HepG2 (cell line): Measurements from ENCODE around the gene MBOAT7. TPM values are rescaled to one million over a fixed set of nuclear protein-coding genes. Genes with fewer than 3 reads are reported as not detected.

Experiments
- ATAC-seq: fragments of 200-7000 bp; cut with Tn5 transposase; 3 replicates; pipeline ENCODE4 v1.9.1; 2020; ENCODE audit warnings: mild to moderate bottlenecking, moderate library complexity
- BruUV-seq: library from RNA; stranded (reverse); fragments of 400-500 nt; replicated peaks from 2 replicates; lab custom pipeline; 2021; lab: Mats Ljungman, UMichigan
- CTCF ChIA-PET: fragments of 300-600 bp; formaldehyde crosslinking; extraction: SDS; loops from one replicate; lab custom pipeline; 2021; ENCODE audit warnings: low total read pairs, inconsistent platforms, low intra/inter-chr PET ratio; lab: Yijun Ruan, JAX
- POLR2A ChIA-PET: fragments of 350-600 bp; sonication (Branson Sonifier 250); formaldehyde crosslinking; loops from one replicate; lab custom pipeline; 2020; ENCODE audit warnings: antibody characterized with exemption, inconsistent platforms; lab: Yijun Ruan, JAX
- DNase-seq: peaks from one replicate; pipeline ENCODE4 v3.0.0-alpha.2; 2015; ENCODE audit warnings: low spot score
- FAIRE-seq: peaks from 3 replicates; lab custom pipeline; 2011; peaks lifted over from hg19 to GRCh38; lab: Jason Lieb, UNC
- H2AFZ ChIP-seq: one replicate; pipeline ENCODE4 v1.6.1; 2011; ENCODE audit warnings: low read length, inconsistent platforms
- H3K27ac ChIP-seq: fragments of 300-600 bp; 3 replicates; pipeline ENCODE4 v1.8.0; 2011; ENCODE audit warnings: mixed run types, mild to moderate bottlenecking, mixed read lengths, low read length, inconsistent platforms; ENCODE audit not compliant: insufficient read depth; ENCODE audit errors: extremely low read length
- H3K27me3 ChIP-seq, 2 experiments: fragments of 200-600 bp in 1 of 2; 2 replicates in 1 of 2; 3 replicates in 1 of 2; pipeline versions ENCODE4 v1.6.0 to v1.8.0; 2011; ENCODE audit warnings: low read length in 2 of 2, mild to moderate bottlenecking in 2 of 2, moderate library complexity in 2 of 2, inconsistent platforms in 1 of 2; ENCODE audit not compliant: insufficient read depth in 2 of 2, control insufficient read depth in 1 of 2
- H3K36me3 ChIP-seq, 2 experiments: fragments of 200-600 bp in 1 of 2; replicated peaks in 1 of 2; 2 replicates in 1 of 2; 3 replicates in 1 of 2; pipeline versions ENCODE4 v1.5.1 to v1.8.0; 2011; ENCODE audit warnings: low read length in 2 of 2, inconsistent platforms in 1 of 2; ENCODE audit not compliant: insufficient read depth in 2 of 2, control insufficient read depth in 1 of 2
- H3K4me1 ChIP-seq: 2 replicates; pipeline ENCODE4 v1.5.1; 2012; ENCODE audit warnings: low read length, inconsistent platforms; ENCODE audit not compliant: insufficient read depth
- H3K4me2 ChIP-seq: 2 replicates; pipeline ENCODE4 v1.6.0; 2011; ENCODE audit warnings: low read depth, low read length, inconsistent platforms
- H3K4me3 ChIP-seq, 3 experiments: fragments of 200-600 bp in 1 of 3; sonication (generic), shearing (Covaris generic) in 1 of 3; replicated peaks in 1 of 3; 2 replicates each; pipeline ENCODE4 v1.5.1; 2011 to 2016; ENCODE audit warnings: low read length in 3 of 3, inconsistent platforms in 2 of 3, low read depth in 2 of 3, mild to moderate bottlenecking in 2 of 3, control low read depth in 1 of 3, mixed read lengths in 1 of 3; ENCODE audit not compliant: insufficient read depth in 1 of 3
- H3K79me2 ChIP-seq: one replicate; pipeline ENCODE4 v1.6.1; 2011; ENCODE audit warnings: low read length, inconsistent platforms; ENCODE audit not compliant: insufficient read depth
- H3K9ac ChIP-seq: 2 replicates; pipeline ENCODE4 v1.6.0; 2011; ENCODE audit warnings: mild to moderate bottlenecking, low read depth, low read length, inconsistent platforms; ENCODE audit not compliant: insufficient read depth
- H3K9me3 ChIP-seq: 2 replicates; pipeline ENCODE4 v1.5.1; 2012; ENCODE audit warnings: mild to moderate bottlenecking, low read length
- H4K20me1 ChIP-seq: 2 replicates; pipeline ENCODE4 v1.6.0; 2011; ENCODE audit warnings: inconsistent platforms, mild to moderate bottlenecking, low read length, moderate library complexity; ENCODE audit not compliant: insufficient read depth
- AGO2 ChIP-seq: fragments of 200-400 bp; formaldehyde crosslinking; optimal IDR thresholded peaks from 2 replicates; pipeline ENCODE3; 2017; ENCODE audit warnings: mild to moderate bottlenecking, low read depth, low read length, moderate library complexity
- CREB1 ChIP-seq, 2 experiments: fragments of 450-650 bp in 1 of 2; IDR thresholded peaks; 2 replicates each; pipeline ENCODE4 v1.6.1; 2016 to 2017; ENCODE audit warnings: control low read depth in 1 of 2, mild to moderate bottlenecking in 1 of 2, missing compliant biosample characterization in 1 of 2, missing genetic modification characterization in 1 of 2
- GATA4 ChIP-seq: sonication (generic); IDR thresholded peaks from 2 replicates; pipeline ENCODE4 v1.6.1; 2016; ENCODE audit warnings: antibody characterized with exemption, low read depth, borderline replicate concordance
- ISL2 ChIP-seq: sonication (generic); formaldehyde crosslinking; IDR thresholded peaks from 2 replicates; pipeline ENCODE4 v1.5.0; 2020; ENCODE audit warnings: missing genetic modification reagents
- KLF6 ChIP-seq: IDR thresholded peaks from 2 replicates; pipeline ENCODE4 v1.8.0; 2016; ENCODE audit warnings: missing biosample characterization, missing genetic modification reagents
- LCORL ChIP-seq, 2 experiments: fragments of 450-650 bp in 1 of 2; sonication (generic) in 1 of 2; formaldehyde crosslinking in 1 of 2; IDR thresholded peaks; 2 replicates each; pipeline versions ENCODE4 v1.5.0 to v1.6.1; 2017 to 2020; ENCODE audit warnings: antibody characterized with exemption in 1 of 2, missing genetic modification reagents in 1 of 2
- MAFF ChIP-seq: IDR thresholded peaks from 2 replicates; pipeline ENCODE4 v1.6.1; 2011; ENCODE audit warnings: low read depth, low read length, improper control_type of control experiment
- NFRKB ChIP-seq: fragments of 450-650 bp; IDR thresholded peaks from 2 replicates; pipeline ENCODE4 v1.6.1; 2017
- NFYB ChIP-seq: sonication (generic); formaldehyde crosslinking; IDR thresholded peaks from 2 replicates; pipeline ENCODE4 v1.4.0; 2020; ENCODE audit warnings: missing genetic modification reagents
- POLR2G ChIP-seq: fragments of 200-400 bp; formaldehyde crosslinking; IDR thresholded peaks from 2 replicates; pipeline ENCODE4 v1.6.1; 2018; ENCODE audit warnings: mild to moderate bottlenecking, low read depth, low read length, moderate library complexity
- RBFOX2 ChIP-seq: fragments of 200-400 bp; formaldehyde crosslinking; IDR thresholded peaks from 2 replicates; pipeline ENCODE4 v1.6.1; 2017; ENCODE audit warnings: low read depth, mild to moderate bottlenecking, low read length
- RORA ChIP-seq: sonication (generic); formaldehyde crosslinking; IDR thresholded peaks from 2 replicates; pipeline ENCODE4 v1.5.0; 2020; ENCODE audit warnings: mild to moderate bottlenecking, missing genetic modification reagents, moderate library complexity
- U2AF2 ChIP-seq: fragments of 200-400 bp; formaldehyde crosslinking; IDR thresholded peaks from 2 replicates; pipeline ENCODE4 v1.6.1; 2017; ENCODE audit warnings: low read depth, mild to moderate bottlenecking, low read length
- ZKSCAN1 ChIP-seq: fragments of 150-350 bp; IDR thresholded peaks from 2 replicates; pipeline ENCODE4 v1.6.1; 2014; ENCODE audit warnings: low read length
- ZNF383 ChIP-seq: sonication (generic); formaldehyde crosslinking; IDR thresholded peaks from 2 replicates; pipeline ENCODE4 v1.4.0; 2020; ENCODE audit warnings: missing genetic modification reagents, mild to moderate bottlenecking, borderline replicate concordance
- WGBS: methylation state at CpG from one replicate; pipeline ENCODE4 v1.1.6; 2017; ENCODE audit warnings: low lambda C conversion rate; 5-methylcytosine and 5-hydroxymethylcytosine counted together
- in situ Hi-C: cut with HindIII; loops from 2 replicates; pipeline ENCODE4 v1.10.0; 2017; ENCODE audit warnings: low pct_unique_long_range_greater_than_20kb; ENCODE audit not compliant: extremely low pct_ligation_motif_present
- intact Hi-C: fragments of 100-400 bp; cut with micrococcal nuclease; formaldehyde crosslinking; loops from one replicate; pipeline ENCODE4 v1.10.0; 2022; ENCODE audit not compliant: unreplicated experiment
- polyA plus RNA-seq, 8 experiments: library from polyadenylated mRNA; depleted of rRNA in 3 of 8; stranded (reverse) in 7 of 8; unstranded in 1 of 8; fragments of >200 nt; fragmentation: Illumina TruSeq in 4 of 8; extraction: Trizol in 4 of 8; gene quantifications; 2 replicates each; pipeline versions ENCODE4 v1.2.1 to v1.2.3, GENCODE V29; 2011 to 2016; ENCODE audit warnings: low read depth in 4 of 8, missing spikeins in 1 of 8, mixed read lengths in 1 of 8; ENCODE audit not compliant: insufficient read depth in 1 of 8
- total RNA-seq, 5 experiments: library from RNA; depleted of rRNA; stranded (reverse); fragments of >200 nt; fragmentation: Illumina TruSeq; extraction: Trizol; gene quantifications; 2 replicates each; pipeline ENCODE4 v1.2.3, GENCODE V29; 2016; ENCODE audit warnings: low read depth in 1 of 5
- TF ChIP-seq, protein P1 (sequence below): sonication (generic); formaldehyde crosslinking; IDR thresholded peaks from 2 replicates; pipeline ENCODE4 v1.4.0; 2020; ENCODE audit warnings: missing genetic modification reagents; ENCODE audit errors: not compliant biosample characterization
- TF ChIP-seq, protein P2 (sequence below): sonication (generic); formaldehyde crosslinking; IDR thresholded peaks from 2 replicates; pipeline ENCODE4 v1.4.0; 2020; ENCODE audit warnings: missing genetic modification reagents, low read depth, mild to moderate bottlenecking, borderline replicate concordance
- TF ChIP-seq, protein P3 (sequence below): IDR thresholded peaks from 2 replicates; pipeline ENCODE4 v1.6.1; 2016; ENCODE audit warnings: mild to moderate bottlenecking, missing biosample characterization, missing genetic modification reagents
- TF ChIP-seq, protein P4 (sequence below), 2 experiments: sonication (generic) in 1 of 2; formaldehyde crosslinking in 1 of 2; IDR thresholded peaks; 2 replicates each; pipeline versions ENCODE4 v1.4.0 to v1.6.1; 2018 to 2020; ENCODE audit warnings: missing genetic modification reagents in 2 of 2, borderline replicate concordance in 1 of 2, low read depth in 1 of 2, mild to moderate bottlenecking in 1 of 2, missing biosample characterization in 1 of 2
- TF ChIP-seq, protein P5 (sequence below): sonication (generic); formaldehyde crosslinking; IDR thresholded peaks from 2 replicates; pipeline ENCODE4 v1.5.0; 2020; ENCODE audit warnings: mild to moderate bottlenecking, missing genetic modification reagents, moderate library complexity

The MBOAT7 gene
- total and polyA plus RNA-seq, 2 of the 13 experiments (the other 11 are each of a cell fraction or from before 2014, with no cell fraction given): 22.2 to 25.5 TPM

DNA sequence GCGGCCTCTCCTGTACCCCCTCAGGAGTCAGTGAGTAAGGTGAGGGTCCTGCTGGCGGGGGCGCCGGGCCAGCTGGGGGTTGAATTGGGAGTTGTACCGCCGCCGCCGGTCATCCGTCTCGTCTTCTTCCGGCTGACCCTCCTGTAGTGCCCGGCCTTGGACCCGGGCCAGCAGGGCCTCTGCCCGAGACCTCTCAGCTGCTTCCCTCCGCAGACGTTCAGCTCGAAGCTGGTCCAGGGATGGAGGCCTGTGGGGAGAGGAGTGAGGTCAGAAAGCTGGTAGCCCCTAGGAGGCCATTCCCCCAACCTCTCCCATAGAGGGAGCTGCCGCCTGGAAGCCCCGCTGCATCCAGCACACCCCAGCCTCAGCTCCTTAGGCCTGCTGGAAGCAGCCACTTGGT lies 33.7 kb downstream of the MBOAT7 start:
- CTCF ChIA-PET: no interaction called here
- WGBS: 99% methylated on average over 17 of the region's 19 CpGs
- intact Hi-C loops (no loop called here), in situ Hi-C loops (no loop called here)
- DNase-seq: no peak
- no peaks in the 10 kb centered on the region; a peak in 1 of 5 replicates for H3K27me3 ChIP-seq
- no peak overlapping the region for H3K4me3 ChIP-seq
- FAIRE-seq: no peak
- BruUV-seq: no TSS peak
- no peak overlapping the region for H3K4me2 ChIP-seq
- ATAC-seq: no peak
- peaks cover 10% of the 10 kb centered on the region for H3K79me2 ChIP-seq
- H3K27ac ChIP-seq: no peak overlapping the region
- POLR2A ChIA-PET: interaction anchor here (0.8 to 2.1 kb wide), 3 partner anchors 19 to 35 kb away, joined by 3 to 10 read pairs (median 3); partner anchors contain the start of genes CNOT3, MBOAT7 and TSEN34
- peaks cover 24 to 70% of the 10 kb centered on the region in 2 experiments for H3K36me3 ChIP-seq
- H3K9me3 ChIP-seq: no peaks in the 10 kb centered on the region
- H3K4me1 ChIP-seq: peaks cover 13% of the 10 kb centered on the region
- no peak overlapping the region for H3K9ac ChIP-seq
- no peak overlapping the region for H2AFZ ChIP-seq
- no peaks in the 10 kb centered on the region for H4K20me1 ChIP-seq
- TF ChIP-seq ZKSCAN1 (no peak), POLR2G (peak; percentile 42; the same call in 1 of the 2 replicates), U2AF2 (no peak), CREB1 (IDR thresholded peaks at IDR 0.05) (no peak), CREB1 (CRISPR knock-in tag; IDR thresholded peaks at IDR 0.05) (no peak), ISL2 (no peak), MAFF (no peak), ZNF383 (CRISPR knock-in tag) (no peak), NFYB (no peak), GATA4 (no peak), AGO2 (peak; percentile 90), LCORL (IDR thresholded peaks at IDR 0.05) (no peak), LCORL (CRISPR knock-in tag; IDR thresholded peaks at IDR 0.05) (no peak), KLF6 (CRISPR knock-in tag) (no peak), RBFOX2 (peak; percentile 73), RORA (CRISPR knock-in tag) (no peak), NFRKB (no peak)
- TF ChIP-seq, protein P1, sequence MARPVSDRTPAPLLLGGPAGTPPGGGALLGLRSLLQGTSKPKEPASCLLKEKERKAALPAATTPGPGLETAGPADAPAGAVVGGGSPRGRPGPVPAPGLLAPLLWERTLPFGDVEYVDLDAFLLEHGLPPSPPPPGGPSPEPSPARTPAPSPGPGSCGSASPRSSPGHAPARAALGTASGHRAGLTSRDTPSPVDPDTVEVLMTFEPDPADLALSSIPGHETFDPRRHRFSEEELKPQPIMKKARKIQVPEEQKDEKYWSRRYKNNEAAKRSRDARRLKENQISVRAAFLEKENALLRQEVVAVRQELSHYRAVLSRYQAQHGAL (CRISPR knock-in tag): no peak
- TF ChIP-seq, protein P2, sequence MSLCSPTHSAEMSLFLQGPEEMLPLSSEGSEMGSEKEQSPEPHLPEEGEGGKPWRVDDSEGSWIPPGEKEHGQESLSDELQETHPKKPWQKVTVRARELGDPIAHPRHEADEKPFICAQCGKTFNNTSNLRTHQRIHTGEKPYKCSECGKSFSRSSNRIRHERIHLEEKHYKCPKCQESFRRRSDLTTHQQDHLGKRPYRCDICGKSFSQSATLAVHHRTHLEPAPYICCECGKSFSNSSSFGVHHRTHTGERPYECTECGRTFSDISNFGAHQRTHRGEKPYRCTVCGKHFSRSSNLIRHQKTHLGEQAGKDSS: no peak
- TF ChIP-seq, protein P3, sequence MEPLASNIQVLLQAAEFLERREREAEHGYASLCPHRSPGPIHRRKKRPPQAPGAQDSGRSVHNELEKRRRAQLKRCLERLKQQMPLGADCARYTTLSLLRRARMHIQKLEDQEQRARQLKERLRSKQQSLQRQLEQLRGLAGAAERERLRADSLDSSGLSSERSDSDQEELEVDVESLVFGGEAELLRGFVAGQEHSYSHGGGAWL (CRISPR knock-in tag): no peak
- TF ChIP-seq, protein P4, sequence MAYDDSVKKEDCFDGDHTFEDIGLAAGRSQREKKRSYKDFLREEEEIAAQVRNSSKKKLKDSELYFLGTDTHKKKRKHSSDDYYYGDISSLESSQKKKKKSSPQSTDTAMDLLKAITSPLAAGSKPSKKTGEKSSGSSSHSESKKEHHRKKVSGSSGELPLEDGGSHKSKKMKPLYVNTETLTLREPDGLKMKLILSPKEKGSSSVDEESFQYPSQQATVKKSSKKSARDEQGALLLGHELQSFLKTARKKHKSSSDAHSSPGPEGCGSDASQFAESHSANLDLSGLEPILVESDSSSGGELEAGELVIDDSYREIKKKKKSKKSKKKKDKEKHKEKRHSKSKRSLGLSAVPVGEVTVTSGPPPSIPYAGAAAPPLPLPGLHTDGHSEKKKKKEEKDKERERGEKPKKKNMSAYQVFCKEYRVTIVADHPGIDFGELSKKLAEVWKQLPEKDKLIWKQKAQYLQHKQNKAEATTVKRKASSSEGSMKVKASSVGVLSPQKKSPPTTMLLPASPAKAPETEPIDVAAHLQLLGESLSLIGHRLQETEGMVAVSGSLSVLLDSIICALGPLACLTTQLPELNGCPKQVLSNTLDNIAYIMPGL (CRISPR knock-in tag; IDR thresholded peaks at IDR 0.05; ENCODE audit: borderline replicate concordance in 1 of 2, low read depth in 1 of 2): no peak
- TF ChIP-seq, protein P5, sequence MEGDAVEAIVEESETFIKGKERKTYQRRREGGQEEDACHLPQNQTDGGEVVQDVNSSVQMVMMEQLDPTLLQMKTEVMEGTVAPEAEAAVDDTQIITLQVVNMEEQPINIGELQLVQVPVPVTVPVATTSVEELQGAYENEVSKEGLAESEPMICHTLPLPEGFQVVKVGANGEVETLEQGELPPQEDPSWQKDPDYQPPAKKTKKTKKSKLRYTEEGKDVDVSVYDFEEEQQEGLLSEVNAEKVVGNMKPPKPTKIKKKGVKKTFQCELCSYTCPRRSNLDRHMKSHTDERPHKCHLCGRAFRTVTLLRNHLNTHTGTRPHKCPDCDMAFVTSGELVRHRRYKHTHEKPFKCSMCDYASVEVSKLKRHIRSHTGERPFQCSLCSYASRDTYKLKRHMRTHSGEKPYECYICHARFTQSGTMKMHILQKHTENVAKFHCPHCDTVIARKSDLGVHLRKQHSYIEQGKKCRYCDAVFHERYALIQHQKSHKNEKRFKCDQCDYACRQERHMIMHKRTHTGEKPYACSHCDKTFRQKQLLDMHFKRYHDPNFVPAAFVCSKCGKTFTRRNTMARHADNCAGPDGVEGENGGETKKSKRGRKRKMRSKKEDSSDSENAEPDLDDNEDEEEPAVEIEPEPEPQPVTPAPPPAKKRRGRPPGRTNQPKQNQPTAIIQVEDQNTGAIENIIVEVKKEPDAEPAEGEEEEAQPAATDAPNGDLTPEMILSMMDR (CRISPR knock-in tag): 0 out of 2 replicates have a peak, but pooled peaks have one; percentile 5
